Measurements from ENCODE around the gene FAM83E. TPM values are rescaled to one million over a fixed set of nuclear protein-coding genes. Genes with fewer than 3 reads are reported as not detected.
A peak's percentile ranks its signal among the peaks of the same experiment; 100 is the strongest.

The FAM83E gene
- total and polyA plus RNA-seq, 10 of the 15 experiments (the other 5 are each of a cell fraction or from before 2014, with no cell fraction given) = 0.14 to 2.5 (median 0.33) TPM; not detected in 4

DNA sequence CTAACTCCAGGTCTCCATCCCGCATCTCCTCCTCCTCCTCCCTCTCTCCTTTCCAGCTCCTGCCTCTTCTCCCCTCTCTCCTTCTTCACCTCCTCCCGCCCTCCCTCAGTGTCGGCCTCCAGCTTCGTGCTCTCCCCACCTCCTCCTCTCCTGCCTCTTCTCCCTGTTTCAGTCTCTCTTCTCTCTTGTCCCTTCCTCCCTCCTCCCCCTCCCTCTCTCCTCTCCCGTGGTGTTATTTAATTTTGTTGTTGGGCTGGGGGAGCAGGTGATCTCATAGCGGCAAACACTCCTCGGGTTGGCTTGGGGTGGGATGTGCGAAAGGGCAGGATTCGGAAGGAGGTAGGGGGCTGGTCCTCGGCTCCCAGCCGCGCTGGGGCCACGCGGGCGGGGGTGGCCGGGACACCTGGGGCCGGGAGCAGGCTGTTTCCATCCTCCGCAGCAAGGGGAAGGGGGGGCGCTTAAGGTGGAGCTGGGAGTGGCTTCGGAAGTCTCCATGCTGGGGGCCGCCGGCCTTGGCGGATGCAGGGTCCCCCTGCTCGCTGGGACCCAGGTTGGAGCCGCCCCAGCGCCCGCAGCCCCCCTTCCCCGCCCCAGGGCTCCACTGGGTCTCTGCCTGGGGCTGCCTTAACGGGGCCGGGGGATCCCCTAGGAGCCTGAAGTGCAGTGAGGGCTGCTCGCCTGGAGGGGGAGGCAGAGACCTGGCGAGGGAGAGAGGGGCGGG lies 31.3 kb upstream of the FAM83E start, which contains the start of gene CA11 (continued):
- TF ChIP-seq, protein P1, sequence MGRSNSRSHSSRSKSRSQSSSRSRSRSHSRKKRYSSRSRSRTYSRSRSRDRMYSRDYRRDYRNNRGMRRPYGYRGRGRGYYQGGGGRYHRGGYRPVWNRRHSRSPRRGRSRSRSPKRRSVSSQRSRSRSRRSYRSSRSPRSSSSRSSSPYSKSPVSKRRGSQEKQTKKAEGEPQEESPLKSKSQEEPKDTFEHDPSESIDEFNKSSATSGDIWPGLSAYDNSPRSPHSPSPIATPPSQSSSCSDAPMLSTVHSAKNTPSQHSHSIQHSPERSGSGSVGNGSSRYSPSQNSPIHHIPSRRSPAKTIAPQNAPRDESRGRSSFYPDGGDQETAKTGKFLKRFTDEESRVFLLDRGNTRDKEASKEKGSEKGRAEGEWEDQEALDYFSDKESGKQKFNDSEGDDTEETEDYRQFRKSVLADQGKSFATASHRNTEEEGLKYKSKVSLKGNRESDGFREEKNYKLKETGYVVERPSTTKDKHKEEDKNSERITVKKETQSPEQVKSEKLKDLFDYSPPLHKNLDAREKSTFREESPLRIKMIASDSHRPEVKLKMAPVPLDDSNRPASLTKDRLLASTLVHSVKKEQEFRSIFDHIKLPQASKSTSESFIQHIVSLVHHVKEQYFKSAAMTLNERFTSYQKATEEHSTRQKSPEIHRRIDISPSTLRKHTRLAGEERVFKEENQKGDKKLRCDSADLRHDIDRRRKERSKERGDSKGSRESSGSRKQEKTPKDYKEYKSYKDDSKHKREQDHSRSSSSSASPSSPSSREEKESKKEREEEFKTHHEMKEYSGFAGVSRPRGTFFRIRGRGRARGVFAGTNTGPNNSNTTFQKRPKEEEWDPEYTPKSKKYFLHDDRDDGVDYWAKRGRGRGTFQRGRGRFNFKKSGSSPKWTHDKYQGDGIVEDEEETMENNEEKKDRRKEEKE (IDR thresholded peaks at IDR 0.05) = no peak
- TF ChIP-seq SUZ12 (IDR thresholded peaks at IDR 0.05; ENCODE audit: unreplicated experiment) = no peak
- TF ChIP-seq NFYB (IDR thresholded peaks at IDR 0.05; ENCODE audit: insufficient read depth, low read depth, low read length) = no peak
- TF ChIP-seq, protein P2, sequence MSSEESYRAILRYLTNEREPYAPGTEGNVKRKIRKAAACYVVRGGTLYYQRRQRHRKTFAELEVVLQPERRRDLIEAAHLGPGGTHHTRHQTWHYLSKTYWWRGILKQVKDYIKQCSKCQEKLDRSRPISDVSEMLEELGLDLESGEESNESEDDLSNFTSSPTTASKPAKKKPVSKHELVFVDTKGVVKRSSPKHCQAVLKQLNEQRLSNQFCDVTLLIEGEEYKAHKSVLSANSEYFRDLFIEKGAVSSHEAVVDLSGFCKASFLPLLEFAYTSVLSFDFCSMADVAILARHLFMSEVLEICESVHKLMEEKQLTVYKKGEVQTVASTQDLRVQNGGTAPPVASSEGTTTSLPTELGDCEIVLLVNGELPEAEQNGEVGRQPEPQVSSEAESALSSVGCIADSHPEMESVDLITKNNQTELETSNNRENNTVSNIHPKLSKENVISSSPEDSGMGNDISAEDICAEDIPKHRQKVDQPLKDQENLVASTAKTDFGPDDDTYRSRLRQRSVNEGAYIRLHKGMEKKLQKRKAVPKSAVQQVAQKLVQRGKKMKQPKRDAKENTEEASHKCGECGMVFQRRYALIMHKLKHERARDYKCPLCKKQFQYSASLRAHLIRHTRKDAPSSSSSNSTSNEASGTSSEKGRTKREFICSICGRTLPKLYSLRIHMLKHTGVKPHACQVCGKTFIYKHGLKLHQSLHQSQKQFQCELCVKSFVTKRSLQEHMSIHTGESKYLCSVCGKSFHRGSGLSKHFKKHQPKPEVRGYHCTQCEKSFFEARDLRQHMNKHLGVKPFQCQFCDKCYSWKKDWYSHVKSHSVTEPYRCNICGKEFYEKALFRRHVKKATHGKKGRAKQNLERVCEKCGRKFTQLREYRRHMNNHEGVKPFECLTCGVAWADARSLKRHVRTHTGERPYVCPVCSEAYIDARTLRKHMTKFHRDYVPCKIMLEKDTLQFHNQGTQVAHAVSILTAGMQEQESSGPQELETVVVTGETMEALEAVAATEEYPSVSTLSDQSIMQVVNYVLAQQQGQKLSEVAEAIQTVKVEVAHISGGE (CRISPR knock-in tag; IDR thresholded peaks at IDR 0.05) = no peak
- TF ChIP-seq NFIC (IDR thresholded peaks at IDR 0.05; ENCODE audit: low read depth, low read length) = no peak
- no peak for TF ChIP-seq SUPT20H (IDR thresholded peaks at IDR 0.05; ENCODE audit: borderline replicate concordance, control insufficient read depth, low read depth, low read length)
- no peak for TF ChIP-seq RUNX3 (IDR thresholded peaks at IDR 0.05; ENCODE audit: low read length)
- TF ChIP-seq RB1 (IDR thresholded peaks at IDR 0.05; ENCODE audit: borderline replicate concordance) = peak; percentile 76; the same call in 1 of the 2 replicates
- TF ChIP-seq SMC3 (IDR thresholded peaks at IDR 0.05; ENCODE audit: borderline replicate concordance, low read length) = peak; percentile 49; the same call in 1 of the 2 replicates
- no peak for TF ChIP-seq NRF1 (conservative IDR thresholded peaks at IDR 0.05; ENCODE audit: low read depth, low read length)
- TF ChIP-seq FOXM1 (IDR thresholded peaks at IDR 0.05; ENCODE audit: low read depth, low read length) = no peak
- TF ChIP-seq, protein P3, sequence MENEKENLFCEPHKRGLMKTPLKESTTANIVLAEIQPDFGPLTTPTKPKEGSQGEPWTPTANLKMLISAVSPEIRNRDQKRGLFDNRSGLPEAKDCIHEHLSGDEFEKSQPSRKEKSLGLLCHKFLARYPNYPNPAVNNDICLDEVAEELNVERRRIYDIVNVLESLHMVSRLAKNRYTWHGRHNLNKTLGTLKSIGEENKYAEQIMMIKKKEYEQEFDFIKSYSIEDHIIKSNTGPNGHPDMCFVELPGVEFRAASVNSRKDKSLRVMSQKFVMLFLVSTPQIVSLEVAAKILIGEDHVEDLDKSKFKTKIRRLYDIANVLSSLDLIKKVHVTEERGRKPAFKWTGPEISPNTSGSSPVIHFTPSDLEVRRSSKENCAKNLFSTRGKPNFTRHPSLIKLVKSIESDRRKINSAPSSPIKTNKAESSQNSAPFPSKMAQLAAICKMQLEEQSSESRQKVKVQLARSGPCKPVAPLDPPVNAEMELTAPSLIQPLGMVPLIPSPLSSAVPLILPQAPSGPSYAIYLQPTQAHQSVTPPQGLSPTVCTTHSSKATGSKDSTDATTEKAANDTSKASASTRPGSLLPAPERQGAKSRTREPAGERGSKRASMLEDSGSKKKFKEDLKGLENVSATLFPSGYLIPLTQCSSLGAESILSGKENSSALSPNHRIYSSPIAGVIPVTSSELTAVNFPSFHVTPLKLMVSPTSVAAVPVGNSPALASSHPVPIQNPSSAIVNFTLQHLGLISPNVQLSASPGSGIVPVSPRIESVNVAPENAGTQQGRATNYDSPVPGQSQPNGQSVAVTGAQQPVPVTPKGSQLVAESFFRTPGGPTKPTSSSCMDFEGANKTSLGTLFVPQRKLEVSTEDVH (IDR thresholded peaks at IDR 0.05; ENCODE audit: low read depth, partially characterized antibody) = no peak
- TF ChIP-seq, protein P4, sequence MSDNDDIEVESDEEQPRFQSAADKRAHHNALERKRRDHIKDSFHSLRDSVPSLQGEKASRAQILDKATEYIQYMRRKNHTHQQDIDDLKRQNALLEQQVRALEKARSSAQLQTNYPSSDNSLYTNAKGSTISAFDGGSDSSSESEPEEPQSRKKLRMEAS (IDR thresholded peaks at IDR 0.05; ENCODE audit: low read depth, low read length) = peak; percentile 53; the same call in 1 of the 2 replicates
- TF ChIP-seq ATF7 (IDR thresholded peaks at IDR 0.05; ENCODE audit: low read depth) = no peak; the same call in 1 of the 2 replicates
- TF ChIP-seq PAX5 (IDR thresholded peaks at IDR 0.05; ENCODE audit: borderline replicate concordance, low read depth, low read length) = no peak
- TF ChIP-seq CHD2 (IDR thresholded peaks at IDR 0.05; ENCODE audit: borderline replicate concordance, low read depth, low read length) = no peak
- TF ChIP-seq SREBF1 (IDR thresholded peaks at IDR 0.05; ENCODE audit: low read length) = no peak

Data from GM12878 (cell line).